Smooth muscle cell (in vitro differentiated cells): ENCODE results near the gene ZFYVE28. TPM values are rescaled to one million over a fixed set of nuclear protein-coding genes. Genes with fewer than 3 reads are reported as not detected.

Source experiments
- DNase-seq: peaks from one replicate; lab custom pipeline; 2025; ENCODE audit not compliant: unreplicated experiment; lab: John Stamatoyannopoulos, UW
- H2AFZ ChIP-seq: fragments of 200-600 bp; sonication (generic); 2 replicates; pipeline ENCODE4 v1.6.0; 2016; ENCODE audit warnings: antibody characterized with exemption, low read depth, mild to moderate bottlenecking
- H3F3A ChIP-seq: fragments of 200-600 bp; sonication (generic); 2 replicates; pipeline ENCODE4 v1.6.0; 2017; ENCODE audit warnings: antibody characterized with exemption, low read depth
- H3K27ac ChIP-seq: fragments of 200-600 bp; sonication (generic); 2 replicates; pipeline ENCODE4 v1.5.1; 2016; ENCODE audit warnings: low read depth, mild to moderate bottlenecking
- H3K27me3 ChIP-seq: fragments of 200-600 bp; sonication (generic); 2 replicates; pipeline ENCODE4 v1.6.1; 2016; ENCODE audit warnings: low read depth, mild to moderate bottlenecking
- H3K36me3 ChIP-seq: fragments of 200-600 bp; sonication (generic); 2 replicates; pipeline ENCODE4 v1.5.1; 2016; ENCODE audit warnings: low read depth
- H3K4me1 ChIP-seq: fragments of 200-600 bp; sonication (generic); 2 replicates; pipeline ENCODE4 v1.5.1; 2016; ENCODE audit warnings: low read depth
- H3K4me2 ChIP-seq: fragments of 200-600 bp; sonication (generic); 2 replicates; pipeline ENCODE4 v1.6.0; 2016; ENCODE audit warnings: mild to moderate bottlenecking
- H3K4me3 ChIP-seq: fragments of 200-600 bp; sonication (generic); 2 replicates; pipeline ENCODE4 v1.5.1; 2016; ENCODE audit warnings: mild to moderate bottlenecking
- H3K79me2 ChIP-seq: fragments of 200-600 bp; sonication (generic); 2 replicates; pipeline ENCODE4 v1.6.0; 2016; ENCODE audit warnings: low read depth, mild to moderate bottlenecking
- H3K9ac ChIP-seq: fragments of 200-600 bp; sonication (generic); 2 replicates; pipeline ENCODE4 v1.6.0; 2016; ENCODE audit warnings: low read depth
- H3K9me3 ChIP-seq: fragments of 200-600 bp; sonication (generic); replicated peaks from 2 replicates; pipeline ENCODE4 v1.5.1; 2016; ENCODE audit warnings: low read depth
- H4K20me1 ChIP-seq: fragments of 200-600 bp; sonication (generic); 2 replicates; pipeline ENCODE4 v1.6.0; 2016; ENCODE audit warnings: low read depth
- whole genome bisulfite sequencing: methylation state at CpG from one replicate; pipeline ENCODE4 v1.1.7; 2016; ENCODE audit warnings: low lambda C conversion rate; 5-methylcytosine and 5-hydroxymethylcytosine counted together
- polyA plus RNA-seq: library from polyadenylated mRNA; unstranded; fragments of >200 nt; fragmentation: Nextera tagmentation; extraction: Ambion mirVana; gene quantifications from 2 replicates; pipeline ENCODE4 v1.2.1, GENCODE V29; 2016
- total RNA-seq: library from RNA; depleted of rRNA; stranded (reverse); fragments of >200 nt; gene quantifications from 2 replicates; pipeline ENCODE4 v1.2.3, GENCODE V29; 2014
- TF ChIP-seq, protein P1 (sequence below): fragments of 200-600 bp; sonication (generic); IDR thresholded peaks from 2 replicates; pipeline ENCODE4 v1.5.1; 2017; ENCODE audit warnings: borderline replicate concordance, mild to moderate bottlenecking, antibody characterized with exemption; ENCODE audit not compliant: insufficient read depth, poor library complexity, severe bottlenecking

ZFYVE28 gene
- total and polyA plus RNA-seq, 2 experiments from 2014 or later = 0.22 TPM; not detected in 1

DNA sequence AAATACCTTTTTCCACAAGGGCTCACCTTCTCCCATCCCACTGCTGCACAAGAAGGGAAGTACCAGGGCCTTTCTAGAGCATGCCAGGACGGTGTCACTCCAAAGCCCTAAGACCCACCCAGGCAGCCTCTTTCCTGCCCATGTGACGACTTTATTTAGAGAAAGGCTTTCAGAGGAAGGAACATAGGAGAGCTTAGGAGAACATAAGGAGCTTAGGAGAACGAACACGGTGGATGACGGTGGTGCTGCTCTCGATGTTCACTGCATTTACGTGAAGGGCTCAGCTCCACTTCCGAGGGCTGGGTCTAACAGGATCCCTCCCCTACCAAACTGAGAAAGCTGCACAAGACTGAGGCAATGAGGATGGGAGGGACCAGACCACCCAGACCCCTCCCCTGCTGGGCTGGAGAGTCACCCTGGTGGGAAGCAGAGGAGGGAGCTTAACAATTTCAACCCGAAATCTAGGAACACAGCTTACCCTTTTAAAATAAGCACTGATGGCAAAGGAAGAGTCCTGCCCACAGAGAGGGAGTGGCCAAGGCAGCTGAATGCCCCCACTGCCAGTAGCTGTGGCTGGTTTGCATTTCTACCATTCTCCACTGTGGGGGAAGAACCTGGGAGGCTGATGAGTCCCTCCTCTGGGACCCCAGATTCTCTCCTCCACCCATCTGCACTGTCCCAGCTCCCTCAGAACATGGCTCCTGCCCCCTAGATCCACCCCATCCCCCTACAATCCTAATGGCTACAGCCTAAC, 29.8 kb downstream of the ZFYVE28 start:
- Histone ChIP-seq H4K20me1 (no peaks in the 10 kb centered on the region), H3K4me3 (no peak overlapping the region), H3K9me3 (no peaks in the 10 kb centered on the region), H3K9ac (no peak overlapping the region), H2AFZ (no peak overlapping the region), H3K4me1 (peaks cover 2% of the 10 kb centered on the region), H3K27ac (no peak overlapping the region), H3K36me3 (no peaks in the 10 kb centered on the region), H3K79me2 (no peaks in the 10 kb centered on the region), H3K4me2 (no peak overlapping the region), H3K27me3 (peaks cover 5% of the 10 kb centered on the region), H3F3A (no peaks in the 10 kb centered on the region)
- TF ChIP-seq, protein P1, sequence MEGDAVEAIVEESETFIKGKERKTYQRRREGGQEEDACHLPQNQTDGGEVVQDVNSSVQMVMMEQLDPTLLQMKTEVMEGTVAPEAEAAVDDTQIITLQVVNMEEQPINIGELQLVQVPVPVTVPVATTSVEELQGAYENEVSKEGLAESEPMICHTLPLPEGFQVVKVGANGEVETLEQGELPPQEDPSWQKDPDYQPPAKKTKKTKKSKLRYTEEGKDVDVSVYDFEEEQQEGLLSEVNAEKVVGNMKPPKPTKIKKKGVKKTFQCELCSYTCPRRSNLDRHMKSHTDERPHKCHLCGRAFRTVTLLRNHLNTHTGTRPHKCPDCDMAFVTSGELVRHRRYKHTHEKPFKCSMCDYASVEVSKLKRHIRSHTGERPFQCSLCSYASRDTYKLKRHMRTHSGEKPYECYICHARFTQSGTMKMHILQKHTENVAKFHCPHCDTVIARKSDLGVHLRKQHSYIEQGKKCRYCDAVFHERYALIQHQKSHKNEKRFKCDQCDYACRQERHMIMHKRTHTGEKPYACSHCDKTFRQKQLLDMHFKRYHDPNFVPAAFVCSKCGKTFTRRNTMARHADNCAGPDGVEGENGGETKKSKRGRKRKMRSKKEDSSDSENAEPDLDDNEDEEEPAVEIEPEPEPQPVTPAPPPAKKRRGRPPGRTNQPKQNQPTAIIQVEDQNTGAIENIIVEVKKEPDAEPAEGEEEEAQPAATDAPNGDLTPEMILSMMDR = no peak
- WGBS = 66% methylated on average over 9 of the region's 9 CpGs
- DNase-seq = no peak

DNA sequence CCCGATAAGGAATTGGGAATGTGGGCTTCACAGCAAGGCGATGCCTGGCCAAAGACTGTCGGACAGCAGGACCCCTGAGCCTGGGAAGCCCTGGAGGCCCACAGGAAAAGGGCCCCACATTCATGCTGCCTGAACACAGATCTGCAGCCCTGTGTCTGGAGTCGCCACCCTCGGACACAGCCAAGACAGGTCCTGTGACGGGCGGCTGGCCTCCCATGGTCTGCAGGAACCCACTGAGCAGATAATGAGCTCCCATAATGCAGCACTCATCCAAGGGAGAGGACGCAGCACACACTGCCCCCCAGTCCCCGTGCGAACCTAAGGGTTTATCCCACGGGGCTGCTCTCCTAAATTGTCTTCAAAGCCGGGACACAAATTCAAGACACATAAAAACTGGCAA, 30.6 kb downstream of the ZFYVE28 start:
- H3K4me2 ChIP-seq = no peak overlapping the region

DNA sequence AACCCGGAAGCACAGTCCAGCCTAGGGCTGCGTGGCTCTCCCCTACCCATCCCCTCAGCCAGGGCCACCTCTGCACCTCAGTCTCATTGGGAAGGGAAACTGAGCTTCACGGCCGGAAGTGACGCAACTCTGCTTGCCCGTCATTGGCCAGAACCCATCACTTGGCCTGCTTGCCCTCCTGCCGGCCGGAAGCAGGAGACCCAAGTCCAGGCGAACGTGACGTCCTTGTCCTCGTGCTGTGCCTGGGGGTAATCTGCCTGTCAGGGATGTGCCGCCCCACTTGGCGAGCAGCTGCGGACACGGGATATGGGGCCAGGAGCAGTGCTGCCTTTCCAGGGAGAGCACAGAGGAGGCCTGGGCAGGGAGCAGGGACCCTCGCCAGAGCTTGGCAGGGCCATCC, 31.2 kb downstream of the ZFYVE28 start:
- 97% methylated on average over 17 of the region's 17 CpGs for WGBS
- H3K36me3 ChIP-seq = no peaks in the 10 kb centered on the region
- H3K27me3 ChIP-seq = peaks cover 4% of the 10 kb centered on the region
- no peak for DNase-seq
- no peak overlapping the region for H3K9ac ChIP-seq
- H3K4me2 ChIP-seq = no peak overlapping the region
- H3K79me2 ChIP-seq = no peaks in the 10 kb centered on the region
- H3K4me3 ChIP-seq = no peak overlapping the region
- H4K20me1 ChIP-seq = no peaks in the 10 kb centered on the region
- H3K4me1 ChIP-seq = no peaks in the 10 kb centered on the region
- no peak overlapping the region for H2AFZ ChIP-seq
- H3F3A ChIP-seq = no peaks in the 10 kb centered on the region
- no peaks in the 10 kb centered on the region for H3K9me3 ChIP-seq
- H3K27ac ChIP-seq = no peak overlapping the region
- TF ChIP-seq, protein P1 = no peak

More for the DNA sequence above, 30.6 kb downstream of the ZFYVE28 start:
- H4K20me1 ChIP-seq = no peaks in the 10 kb centered on the region
- H3K27me3 ChIP-seq = peaks cover 4% of the 10 kb centered on the region
- H3K36me3 ChIP-seq = no peaks in the 10 kb centered on the region
- H3K79me2 ChIP-seq = no peaks in the 10 kb centered on the region
- H3K4me3 ChIP-seq = no peak overlapping the region
- WGBS = 96% methylated on average over 12 of the region's 12 CpGs
- H3K9ac ChIP-seq = no peak overlapping the region
- H2AFZ ChIP-seq = no peak overlapping the region
- H3K9me3 ChIP-seq = no peaks in the 10 kb centered on the region
- H3K27ac ChIP-seq = no peak overlapping the region
- H3K4me1 ChIP-seq = no peaks in the 10 kb centered on the region
- DNase-seq = no peak
- TF ChIP-seq, protein P1 = no peak
- no peaks in the 10 kb centered on the region for H3F3A ChIP-seq

DNA sequence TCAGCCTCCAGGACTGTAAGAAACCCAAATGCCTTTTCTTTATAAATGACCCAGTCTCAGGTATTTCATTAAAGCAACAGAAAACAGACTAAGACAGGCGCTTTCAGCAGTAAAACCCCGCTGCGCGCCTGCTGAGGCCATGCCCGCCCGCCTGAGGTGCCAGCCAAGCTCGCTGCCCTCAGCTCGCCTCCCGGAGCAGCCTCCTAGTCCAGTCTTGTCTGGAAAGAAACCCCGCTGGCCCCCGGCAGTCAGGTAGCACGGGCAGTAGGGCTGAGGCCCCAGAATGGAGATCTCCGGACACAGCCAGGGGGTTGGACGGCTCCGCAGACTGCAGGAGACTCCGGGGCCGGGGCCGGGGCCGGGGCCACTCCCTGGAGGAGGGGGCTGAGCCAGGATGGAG, 31.7 kb downstream of the ZFYVE28 start:
- H3K9me3 ChIP-seq = no peaks in the 10 kb centered on the region
- H3K27me3 ChIP-seq = peaks cover 4% of the 10 kb centered on the region
- no peak for DNase-seq
- H3K36me3 ChIP-seq = no peaks in the 10 kb centered on the region
- no peak overlapping the region for H3K4me2 ChIP-seq
- no peak overlapping the region for H3K9ac ChIP-seq
- TF ChIP-seq, protein P1 = no peak
- WGBS = 94% methylated on average over 15 of the region's 19 CpGs
- no peaks in the 10 kb centered on the region for H3K4me1 ChIP-seq
- H3K79me2 ChIP-seq = no peaks in the 10 kb centered on the region
- no peak overlapping the region for H3K4me3 ChIP-seq
- H4K20me1 ChIP-seq = no peaks in the 10 kb centered on the region
- H3F3A ChIP-seq = no peaks in the 10 kb centered on the region
- no peak overlapping the region for H3K27ac ChIP-seq
- H2AFZ ChIP-seq = no peak overlapping the region
